Mesendoderm (in vitro differentiated cells): ENCODE measurements around the gene ARHGAP18.
A peak's percentile ranks its signal among the peaks of the same experiment; 100 is the strongest.
"Not testable (repeated sequence)": the region's sequence is repeated elsewhere in the genome, so short reads cannot be mapped to it uniquely, and the experiment has no call there.

Experiments
- DNase-seq: peaks from one replicate; pipeline ENCODE4 v3.0.0; 2013
- H2AK5ac ChIP-seq: 2 replicates; pipeline ENCODE4 v1.6.1; 2013; ENCODE audit warnings: low read length, inconsistent platforms
- H2BK120ac ChIP-seq: 2 replicates; pipeline ENCODE4 v1.6.1; 2013; ENCODE audit warnings: low read depth, mild to moderate bottlenecking, low read length, moderate library complexity, mixed read lengths
- H2BK15ac ChIP-seq: replicated peaks from 2 replicates; pipeline ENCODE4 v1.6.1; 2013; ENCODE audit warnings: low read depth, mild to moderate bottlenecking, moderate library complexity
- H2BK5ac ChIP-seq: 2 replicates; pipeline ENCODE4 v1.6.1; 2013; ENCODE audit warnings: low read length, inconsistent platforms
- H3K18ac ChIP-seq: 2 replicates; pipeline ENCODE4 v1.6.1; 2013; ENCODE audit warnings: mild to moderate bottlenecking, low read length, mixed read lengths
- H3K23ac ChIP-seq: one replicate; pipeline ENCODE4 v1.6.1; 2013; ENCODE audit warnings: low read length
- H3K27ac ChIP-seq: 2 replicates; pipeline ENCODE4 v1.5.1; 2013; ENCODE audit warnings: low read depth, mild to moderate bottlenecking, inconsistent platforms, low read length, moderate library complexity
- H3K27me3 ChIP-seq: 2 replicates; pipeline ENCODE4 v1.6.1; 2013; ENCODE audit warnings: low read length, control low read depth, mild to moderate bottlenecking, inconsistent platforms; ENCODE audit not compliant: insufficient read depth, poor library complexity
- H3K36me3 ChIP-seq: 2 replicates; pipeline ENCODE4 v1.6.1; 2013; ENCODE audit warnings: low read length, inconsistent platforms; ENCODE audit not compliant: control insufficient read depth, insufficient read depth
- H3K4ac ChIP-seq: one replicate; pipeline ENCODE4 v1.6.1; 2013; ENCODE audit warnings: low read depth, mild to moderate bottlenecking, low read length, moderate library complexity
- H3K4me1 ChIP-seq: 2 replicates; pipeline ENCODE4 v1.6.1; 2013; ENCODE audit warnings: low read depth, low read length, inconsistent platforms; ENCODE audit not compliant: control insufficient read depth
- H3K4me2 ChIP-seq: 2 replicates; pipeline ENCODE4 v1.6.1; 2013; ENCODE audit warnings: low read length
- H3K4me3 ChIP-seq: 2 replicates; pipeline ENCODE4 v1.5.1; 2013; ENCODE audit warnings: mild to moderate bottlenecking, low read length
- H3K56ac ChIP-seq: one replicate; pipeline ENCODE4 v1.6.1; 2013; ENCODE audit warnings: low read length
- H3K79me1 ChIP-seq: 2 replicates; pipeline ENCODE4 v1.6.1; 2013; ENCODE audit warnings: low read length, inconsistent platforms
- H3K79me2 ChIP-seq: 2 replicates; pipeline ENCODE4 v1.6.1; 2013; ENCODE audit warnings: mild to moderate bottlenecking, low read length; ENCODE audit not compliant: control insufficient read depth, insufficient read depth
- H3K9ac ChIP-seq: 2 replicates; pipeline ENCODE4 v1.6.1; 2013; ENCODE audit warnings: low read length, inconsistent platforms
- H4K5ac ChIP-seq: one replicate; pipeline ENCODE4 v1.6.1; 2013; ENCODE audit warnings: low read length
- H4K8ac ChIP-seq: one replicate; pipeline ENCODE4 v1.6.1; 2013; ENCODE audit warnings: low read depth, mild to moderate bottlenecking, control low read depth, low read length, moderate library complexity
- WGBS: extraction: QIAGEN DNeasy Blood & Tissue Kit; methylation state at CpG from one replicate; pipeline ENCODE4 v1.1.7; 2013; ENCODE audit warnings: low lambda C conversion rate, missing lambda C conversion rate; ENCODE audit not compliant: insufficient coverage; ENCODE audit errors: extremely low coverage; 5-methylcytosine and 5-hydroxymethylcytosine counted together

The ARHGAP18 gene

DNA sequence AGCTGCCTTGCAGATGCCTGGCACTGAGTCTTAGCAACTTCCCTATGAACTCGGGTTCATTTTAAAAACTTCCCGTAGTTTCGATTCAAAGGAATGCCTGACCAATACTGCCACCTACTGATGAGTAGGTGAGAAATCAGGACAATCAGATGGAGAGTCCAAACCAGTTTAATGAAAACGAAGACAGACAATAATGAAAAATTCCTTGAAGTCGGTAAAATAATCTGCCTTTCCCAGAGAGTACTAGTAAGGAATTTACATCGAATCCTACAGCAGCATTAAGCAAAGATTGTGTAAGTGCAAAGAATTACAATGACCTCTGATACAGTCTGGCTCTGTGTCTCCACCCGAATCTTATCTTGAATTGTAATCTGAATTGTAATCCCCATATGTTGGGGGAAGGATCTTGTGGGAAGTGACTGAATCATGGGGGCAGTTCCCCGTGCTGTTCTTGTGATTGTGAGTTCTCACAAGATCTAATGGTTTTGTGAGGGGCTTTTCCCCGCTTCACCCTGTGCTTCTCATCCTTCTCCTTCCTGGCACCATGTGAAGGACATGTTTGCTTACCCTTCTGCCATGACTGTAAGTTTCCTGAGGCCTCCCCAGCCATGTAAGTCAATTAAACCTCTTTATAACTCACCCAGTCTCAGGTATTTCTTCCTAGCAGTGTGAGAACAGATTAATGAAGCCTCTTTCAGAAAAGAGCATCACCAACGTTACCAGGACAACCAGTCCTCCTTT lies 134.4 kb downstream of the ARHGAP18 start:
- Histone ChIP-seq H3K27ac (no peak overlapping the region), H3K4me3 (no peak overlapping the region), H3K4me2 (no peak overlapping the region), H2BK5ac (no peak overlapping the region), H4K8ac (no peak overlapping the region), H2BK15ac (no peak overlapping the region), H3K56ac (peak overlapping the region; percentile 15), H3K79me2 (no peaks in the 10 kb centered on the region), H2AK5ac (no peak overlapping the region), H3K9ac (no peak overlapping the region), H3K18ac (no peak overlapping the region), H4K5ac (no peak overlapping the region), H3K36me3 (no peaks in the 10 kb centered on the region), H3K4ac (no peak overlapping the region), H2BK120ac (no peak overlapping the region), H3K4me1 (no peaks in the 10 kb centered on the region), H3K23ac (no peak overlapping the region), H3K79me1 (no peaks in the 10 kb centered on the region), H3K27me3 (no peaks in the 10 kb centered on the region)
- WGBS: no CpG with 5 or more reads among the region's 10 CpGs
- DNase-seq: peak; percentile 70

DNA sequence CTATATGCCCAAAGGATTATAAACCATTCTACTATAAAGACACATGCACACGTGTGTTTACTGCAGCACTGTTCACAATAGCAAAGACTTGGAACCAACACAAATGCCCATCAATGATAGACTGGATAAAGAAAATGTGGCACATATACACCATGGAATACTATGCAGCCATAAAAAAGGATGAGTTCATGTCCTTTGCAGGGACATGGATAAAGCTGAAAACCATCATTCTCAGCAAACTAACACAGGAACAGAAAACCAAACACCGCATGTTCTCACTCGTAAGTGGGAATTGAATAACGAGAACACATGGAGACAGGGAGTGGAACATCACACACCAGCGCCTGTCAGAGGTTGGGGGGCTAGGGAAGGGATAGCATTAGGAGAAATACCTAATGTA lies 135.4 kb downstream of the ARHGAP18 start:
- not testable (repeated sequence) for H2BK120ac ChIP-seq, H4K5ac ChIP-seq, H2AK5ac ChIP-seq, H2BK15ac ChIP-seq, H4K8ac ChIP-seq, H3K4me1 ChIP-seq, H3K27ac ChIP-seq, H3K4ac ChIP-seq, H3K9ac ChIP-seq, H3K18ac ChIP-seq, H2BK5ac ChIP-seq, H3K56ac ChIP-seq, DNase-seq, H3K4me2 ChIP-seq, H3K79me1 ChIP-seq, H3K79me2 ChIP-seq, H3K27me3 ChIP-seq, H3K23ac ChIP-seq, H3K4me3 ChIP-seq, H3K36me3 ChIP-seq
- no CpG with 5 or more reads among the region's 5 CpGs for WGBS

- H3K4ac ChIP-seq, H3K56ac ChIP-seq, H3K23ac ChIP-seq, H4K5ac ChIP-seq, H3K36me3 ChIP-seq, H2BK15ac ChIP-seq, H3K27me3 ChIP-seq, H3K27ac ChIP-seq, H3K18ac ChIP-seq, H3K9ac ChIP-seq, H3K79me1 ChIP-seq, H3K79me2 ChIP-seq, H2BK120ac ChIP-seq, H4K8ac ChIP-seq, H3K4me3 ChIP-seq, H2AK5ac ChIP-seq, DNase-seq, H3K4me2 ChIP-seq, H2BK5ac ChIP-seq, H3K4me1 ChIP-seq: not testable (repeated sequence)
- WGBS: no CpG with 5 or more reads among the region's 1 CpG
These were observed 139.0 kb downstream of the ARHGAP18 start for GRCh38 chr6:129570929-129571328.

DNA sequence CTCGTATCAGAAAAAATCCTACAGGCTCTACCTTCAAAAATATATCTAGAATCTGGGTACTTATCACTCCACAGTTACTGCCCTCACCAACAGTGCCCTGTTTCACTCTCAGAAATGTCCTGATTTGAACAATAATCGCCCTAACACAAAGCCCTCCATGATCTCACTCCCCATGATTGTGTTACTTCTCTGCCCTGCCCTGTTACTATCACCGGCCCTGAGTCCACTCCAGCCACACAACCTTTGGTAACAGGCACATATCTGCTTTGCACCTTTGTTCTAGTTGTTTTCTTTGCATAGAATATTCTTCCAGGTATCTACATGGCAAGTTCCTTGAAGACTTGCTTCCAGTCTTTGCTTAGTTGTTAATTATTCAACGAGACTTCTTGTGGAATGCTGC lies 142.0 kb downstream of the ARHGAP18 start:
- H2BK120ac ChIP-seq: no peak overlapping the region
- H4K5ac ChIP-seq: no peak overlapping the region
- H3K18ac ChIP-seq: no peak overlapping the region
- no peak overlapping the region for H3K4ac ChIP-seq
- H3K27me3 ChIP-seq: no peaks in the 10 kb centered on the region
- no peaks in the 10 kb centered on the region for H3K36me3 ChIP-seq
- no peak overlapping the region for H2AK5ac ChIP-seq
- no peaks in the 10 kb centered on the region for H3K79me1 ChIP-seq
- no CpG with 5 or more reads among the region's 4 CpGs for WGBS
- H3K56ac ChIP-seq: no peak overlapping the region
- H4K8ac ChIP-seq: no peak overlapping the region
- H2BK15ac ChIP-seq: no peak overlapping the region
- H3K4me2 ChIP-seq: no peak overlapping the region
- DNase-seq: no peak
- H3K23ac ChIP-seq: no peak overlapping the region
- no peak overlapping the region for H3K4me3 ChIP-seq
- no peak overlapping the region for H3K9ac ChIP-seq
- no peaks in the 10 kb centered on the region for H3K79me2 ChIP-seq
- no peaks in the 10 kb centered on the region for H3K4me1 ChIP-seq
- no peak overlapping the region for H3K27ac ChIP-seq
- H2BK5ac ChIP-seq: no peak overlapping the region

GRCh38 chr6:129567374-129567773 lies 142.6 kb downstream of the ARHGAP18 start:
- Histone ChIP-seq H2BK15ac (no peak overlapping the region), H3K23ac (no peak overlapping the region), H3K79me1 (no peaks in the 10 kb centered on the region), H2BK120ac (no peak overlapping the region), H3K27me3 (no peaks in the 10 kb centered on the region), H2BK5ac (no peak overlapping the region), H3K4me1 (no peaks in the 10 kb centered on the region), H3K27ac (no peak overlapping the region), H3K9ac (no peak overlapping the region), H4K8ac (no peak overlapping the region), H3K18ac (no peak overlapping the region), H3K56ac (no peak overlapping the region), H4K5ac (no peak overlapping the region), H3K4ac (no peak overlapping the region), H3K4me3 (no peak overlapping the region), H3K36me3 (no peaks in the 10 kb centered on the region), H3K4me2 (no peak overlapping the region), H2AK5ac (no peak overlapping the region), H3K79me2 (no peaks in the 10 kb centered on the region)
- peak; percentile 50 for DNase-seq
- WGBS: no CpG with 5 or more reads among the region's 5 CpGs

GRCh38 chr6:129565811-129566210 lies 144.2 kb downstream of the ARHGAP18 start:
- Histone ChIP-seq H3K4ac (no peak overlapping the region), H3K27ac (no peak overlapping the region), H3K4me3 (no peak overlapping the region), H3K4me1 (no peaks in the 10 kb centered on the region), H3K23ac (no peak overlapping the region), H3K79me2 (no peaks in the 10 kb centered on the region), H4K8ac (no peak overlapping the region), H3K27me3 (no peaks in the 10 kb centered on the region), H2AK5ac (no peak overlapping the region), H4K5ac (no peak overlapping the region), H2BK15ac (no peak overlapping the region), H2BK120ac (no peak overlapping the region), H3K79me1 (no peaks in the 10 kb centered on the region), H3K9ac (no peak overlapping the region), H3K18ac (no peak overlapping the region), H2BK5ac (no peak overlapping the region), H3K4me2 (no peak overlapping the region), H3K36me3 (no peaks in the 10 kb centered on the region), H3K56ac (no peak overlapping the region)
- no peak for DNase-seq
- no CpG with 5 or more reads among the region's 2 CpGs for WGBS
